Measurements from ENCODE around the gene RAPGEF5. TPM values are rescaled to one million over a fixed set of nuclear protein-coding genes. Genes with fewer than 3 reads are reported as not detected.

Gene RAPGEF5
- total RNA-seq, 2 experiments from 2014 or later = 1.3 to 1.5 TPM

DNA sequence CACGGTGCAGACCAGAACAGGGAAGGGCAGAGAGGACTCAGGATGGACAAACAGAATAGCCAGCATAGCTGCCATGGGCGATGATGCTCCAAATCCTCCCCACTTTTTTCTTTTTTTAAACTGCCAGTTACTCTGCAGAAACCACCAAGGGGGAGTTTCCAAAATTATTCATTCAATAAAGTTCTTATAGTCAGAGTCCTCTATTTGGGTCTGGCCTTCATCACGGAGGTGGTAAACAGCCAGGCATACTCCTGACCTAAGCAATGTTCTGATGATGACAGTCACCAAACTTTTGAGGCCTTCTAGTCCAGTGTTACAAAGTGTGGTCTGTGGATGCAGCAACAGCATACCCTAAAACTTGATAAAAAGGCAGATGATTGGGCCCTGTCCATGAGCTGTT, 12.3 kb downstream of the RAPGEF5 start:
- no peak overlapping the region for H3K4me3 Mint-ChIP-seq
- POLR2A ChIA-PET = no interaction called here
- DNase-seq (no peak), ATAC-seq (no peak)
- peaks cover 9% of the 10 kb centered on the region for H3K27me3 Mint-ChIP-seq
- peaks cover 2% of the 10 kb centered on the region for H3K9me3 Mint-ChIP-seq (ENCODE audit: low read depth)
- CTCF ChIA-PET = interaction anchor here (0.6 to 0.7 kb wide), 2 partner anchors 122 to 301 kb away, joined by 3 read pairs; no protein-coding TSS in a partner anchor
- no peaks in the 10 kb centered on the region for H3K36me3 Mint-ChIP-seq (ENCODE audit: low read depth)
- H3K27ac Mint-ChIP-seq = no peak overlapping the region
- H3K4me1 Mint-ChIP-seq = no peaks in the 10 kb centered on the region
- intact Hi-C loops (cut with DNase I, micrococcal nuclease) = no loop called here

DNA sequence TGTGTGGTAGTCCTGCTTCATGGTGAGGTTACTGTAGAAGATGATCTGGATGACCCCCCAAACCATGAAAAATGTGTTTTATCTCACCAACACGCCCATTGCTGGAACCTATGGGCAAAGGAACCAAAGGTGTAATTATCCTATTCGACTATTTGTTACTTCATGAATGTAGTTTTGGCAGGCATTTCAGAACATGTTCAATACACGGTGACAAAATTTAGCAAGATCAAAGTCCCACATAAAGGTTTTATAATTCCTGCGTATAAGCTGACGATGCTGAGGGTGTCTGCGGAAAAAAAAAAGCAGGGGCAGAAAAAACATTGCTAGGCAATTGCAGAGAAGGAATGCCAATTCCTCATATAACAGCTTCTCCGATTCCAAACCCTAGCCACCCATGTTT, 13.3 kb downstream of the RAPGEF5 start:
- intact Hi-C loops (cut with DNase I, micrococcal nuclease) = no loop called here
- CTCF ChIA-PET = interaction anchor here (0.6 kb wide), 1 partner anchor 324 kb away, joined by 3 read pairs; no protein-coding TSS in a partner anchor

DNA sequence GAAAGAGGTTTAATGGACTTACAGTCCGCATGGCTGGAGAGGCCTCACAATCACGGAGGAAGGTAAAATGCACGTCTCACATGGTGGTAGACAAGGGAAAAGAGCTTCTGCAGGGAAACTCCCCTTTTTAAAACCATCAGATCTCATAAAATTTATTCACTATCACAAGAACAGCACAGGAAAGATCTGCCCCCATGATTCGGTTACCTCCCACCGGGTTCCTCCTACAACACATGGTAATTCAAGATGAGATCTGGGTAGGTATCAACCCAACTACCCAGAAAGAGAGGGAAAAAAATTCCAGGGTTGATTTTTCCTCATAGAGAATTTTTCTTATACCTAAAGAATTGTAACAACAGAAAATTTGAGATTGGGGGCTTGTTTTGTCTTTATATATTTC, 13.9 kb downstream of the RAPGEF5 start:
- intact Hi-C loops (cut with DNase I, micrococcal nuclease) = no loop called here
- Mint-ChIP-seq H3K9me3 (ENCODE audit: low read depth) (peaks cover 2% of the 10 kb centered on the region), H3K27me3 (peaks cover 6% of the 10 kb centered on the region), H3K27ac (no peak overlapping the region), H3K36me3 (ENCODE audit: low read depth) (no peaks in the 10 kb centered on the region), H3K4me3 (no peak overlapping the region), H3K4me1 (no peaks in the 10 kb centered on the region)
- CTCF ChIA-PET = interaction anchor here (0.6 kb wide), 1 partner anchor 323 kb away, joined by 3 read pairs; no protein-coding TSS in a partner anchor
- no peak for DNase-seq
- ATAC-seq = no peak
- POLR2A ChIA-PET = no interaction called here

More for the DNA sequence above, 13.3 kb downstream of the RAPGEF5 start:
- ATAC-seq (no peak), DNase-seq (no peak)
- Mint-ChIP-seq H3K9me3 (ENCODE audit: low read depth) (peaks cover 2% of the 10 kb centered on the region), H3K27me3 (peaks cover 9% of the 10 kb centered on the region), H3K36me3 (ENCODE audit: low read depth) (no peaks in the 10 kb centered on the region), H3K4me1 (no peaks in the 10 kb centered on the region), H3K27ac (no peak overlapping the region), H3K4me3 (no peak overlapping the region)
- POLR2A ChIA-PET = no interaction called here

DNA sequence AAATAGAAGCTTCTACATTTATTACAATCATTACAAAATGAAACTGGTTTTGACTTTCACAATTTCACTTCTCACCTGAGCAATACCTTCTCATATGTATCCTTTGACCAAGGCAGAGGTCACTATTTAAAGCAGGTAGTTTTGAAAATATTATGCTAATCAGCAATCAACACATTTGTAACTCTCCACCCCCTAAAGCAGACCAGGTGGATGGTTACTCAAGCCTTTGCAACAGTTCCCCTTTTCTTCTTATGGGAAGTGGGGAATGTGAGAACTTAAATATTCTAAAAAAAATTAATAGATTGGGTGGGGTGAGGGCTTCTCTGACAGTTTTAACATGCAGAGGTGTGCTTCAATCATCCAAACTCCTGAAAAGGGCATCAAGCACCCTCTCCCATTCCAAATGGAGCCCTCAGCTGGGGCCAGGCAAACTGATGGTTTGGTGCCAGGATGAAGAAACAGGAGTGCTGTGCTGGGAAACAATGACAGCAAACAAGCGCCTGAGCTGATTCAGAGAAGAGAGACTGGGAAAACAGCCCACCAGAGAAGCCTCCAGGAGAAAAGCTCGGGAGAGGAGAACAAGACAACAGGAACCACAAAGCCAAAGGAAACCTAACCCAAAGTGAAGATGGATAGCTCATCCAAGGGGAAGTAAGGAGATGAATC, 17.1 kb downstream of the RAPGEF5 start:
- Mint-ChIP-seq H3K27ac (no peak overlapping the region), H3K9me3 (ENCODE audit: low read depth) (peaks cover 2% of the 10 kb centered on the region), H3K36me3 (ENCODE audit: low read depth) (no peaks in the 10 kb centered on the region), H3K27me3 (no peaks in the 10 kb centered on the region), H3K4me1 (no peaks in the 10 kb centered on the region), H3K4me3 (no peak overlapping the region)
- CTCF ChIA-PET = interaction anchor here (0.7 kb wide), 1 partner anchor 32 kb away, joined by 3 read pairs; no protein-coding TSS in a partner anchor
- intact Hi-C loops (cut with DNase I, micrococcal nuclease) = no loop called here
- no peak for ATAC-seq
- no peak for DNase-seq
- POLR2A ChIA-PET = interaction anchor here (0.6 kb wide), 1 partner anchor 401 kb away, joined by 5 read pairs; no protein-coding TSS in a partner anchor

DNA sequence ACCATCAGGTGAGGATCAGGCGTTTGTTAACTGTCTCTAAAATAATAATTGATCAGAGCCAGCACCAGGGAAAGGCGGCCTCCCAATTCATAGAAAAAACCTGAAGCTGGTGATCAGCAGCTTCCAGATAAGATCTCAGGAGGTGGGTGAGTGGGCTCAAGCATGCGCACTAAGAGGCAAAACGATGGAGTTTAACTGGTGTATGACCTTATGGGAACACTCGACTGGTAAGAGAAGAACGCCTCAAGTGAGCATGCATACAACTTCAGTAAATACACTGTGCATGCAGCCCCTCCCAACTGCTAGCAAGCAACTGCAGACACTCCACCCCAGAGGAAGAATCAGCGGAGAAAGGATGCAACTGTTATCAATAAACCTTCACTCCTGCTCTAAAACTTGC, 18.1 kb downstream of the RAPGEF5 start:
- no peaks in the 10 kb centered on the region for H3K36me3 Mint-ChIP-seq (ENCODE audit: low read depth)
- ChIA-PET CTCF (no interaction called here), POLR2A (no interaction called here)
- peaks cover 2% of the 10 kb centered on the region for H3K9me3 Mint-ChIP-seq (ENCODE audit: low read depth)
- intact Hi-C loops (cut with DNase I, micrococcal nuclease) = no loop called here
- H3K4me3 Mint-ChIP-seq = no peak overlapping the region
- H3K4me1 Mint-ChIP-seq = no peaks in the 10 kb centered on the region
- peaks cover 2% of the 10 kb centered on the region for H3K27me3 Mint-ChIP-seq
- no peak for DNase-seq
- ATAC-seq = no peak
- no peak overlapping the region for H3K27ac Mint-ChIP-seq

DNA sequence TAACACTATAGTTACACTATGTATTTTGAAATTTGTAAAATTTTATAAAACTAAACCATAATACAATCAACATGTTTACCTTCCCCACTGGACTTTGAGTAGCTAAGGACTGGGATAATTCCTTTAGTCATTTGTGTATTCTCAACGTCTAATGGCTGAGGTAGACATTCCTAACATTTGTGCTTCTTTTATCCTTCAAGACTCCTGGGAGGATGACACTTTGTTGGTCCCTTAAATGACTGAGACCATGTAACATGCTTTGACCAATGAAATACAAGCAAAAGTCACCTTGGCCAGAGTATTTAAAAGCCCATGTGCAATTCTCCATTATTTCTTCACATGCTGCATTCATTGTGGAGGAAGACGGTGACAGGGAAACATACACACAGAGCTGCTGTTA, 18.5 kb downstream of the RAPGEF5 start:
- H3K9me3 Mint-ChIP-seq (ENCODE audit: low read depth) = peaks cover 2% of the 10 kb centered on the region
- DNase-seq = no peak
- H3K27me3 Mint-ChIP-seq = peaks cover 2% of the 10 kb centered on the region
- no peak for ATAC-seq
- intact Hi-C loops (cut with DNase I, micrococcal nuclease) = no loop called here
- H3K4me1 Mint-ChIP-seq = no peaks in the 10 kb centered on the region
- H3K36me3 Mint-ChIP-seq (ENCODE audit: low read depth) = no peaks in the 10 kb centered on the region
- CTCF ChIA-PET = no interaction called here
- H3K4me3 Mint-ChIP-seq = no peak overlapping the region
- no peak overlapping the region for H3K27ac Mint-ChIP-seq
- POLR2A ChIA-PET = no interaction called here

DNA sequence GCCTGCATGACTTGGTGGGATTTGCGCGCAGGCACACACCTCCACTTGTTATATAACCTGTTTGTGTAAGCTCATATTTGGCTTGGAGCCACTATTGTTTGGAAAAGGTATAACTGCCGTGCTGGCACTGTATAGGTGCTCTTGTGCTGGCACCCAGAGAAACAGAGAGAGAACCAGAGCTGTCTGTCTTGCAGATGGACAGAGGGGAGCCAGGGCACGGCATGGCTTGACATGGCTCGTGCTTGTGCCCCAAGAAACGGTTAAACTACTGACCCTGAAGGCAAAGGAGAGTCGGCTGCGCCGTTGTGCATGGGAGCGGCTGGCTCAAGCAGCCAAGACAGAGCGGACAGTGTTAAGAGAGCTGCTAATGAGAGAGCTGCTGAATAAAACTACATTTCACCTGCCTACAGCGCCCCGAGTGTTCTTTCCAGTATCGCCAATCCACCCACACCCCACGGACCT, 23.2 kb downstream of the RAPGEF5 start:
- H3K4me1 Mint-ChIP-seq = peaks cover 2% of the 10 kb centered on the region
- no peak overlapping the region for H3K27ac Mint-ChIP-seq

DNA sequence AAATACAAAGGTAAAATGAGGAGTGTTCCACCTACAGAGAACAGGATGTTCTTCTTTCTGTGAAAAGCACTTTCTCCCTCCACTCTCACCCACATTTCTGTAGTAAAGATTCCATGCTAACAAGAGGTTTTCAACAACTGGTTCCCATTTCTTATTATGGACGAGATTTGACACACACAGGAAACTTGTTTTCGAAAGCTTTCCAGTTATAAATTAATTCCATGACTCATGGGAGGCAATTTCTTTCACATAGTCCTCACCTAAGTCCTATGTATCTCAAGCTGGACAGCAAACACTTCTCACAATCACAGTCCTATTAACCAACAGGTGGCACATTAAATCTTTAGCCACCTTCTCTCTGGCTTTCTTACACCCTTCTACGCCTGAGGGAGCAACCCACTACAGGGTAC, 24.5 kb downstream of the RAPGEF5 start:
- Mint-ChIP-seq H3K27me3 (peaks cover 7% of the 10 kb centered on the region), H3K4me1 (peaks cover 2% of the 10 kb centered on the region), H3K36me3 (ENCODE audit: low read depth) (no peaks in the 10 kb centered on the region), H3K27ac (no peak overlapping the region), H3K9me3 (ENCODE audit: low read depth) (no peaks in the 10 kb centered on the region), H3K4me3 (no peak overlapping the region)
- CTCF ChIA-PET = interaction anchor here (0.6 to 1.5 kb wide), 2 partner anchors 10 to 87 kb away, joined by 3 read pairs; no protein-coding TSS in a partner anchor
- intact Hi-C loops (cut with DNase I, micrococcal nuclease) = no loop called here
- POLR2A ChIA-PET = no interaction called here
- DNase-seq (no peak), ATAC-seq (no peak)

More for the DNA sequence above, 23.2 kb downstream of the RAPGEF5 start:
- ATAC-seq (no peak), DNase-seq (no peak)
- ChIA-PET CTCF (interaction anchor here (1.2 kb wide), 1 partner anchor 13 kb away, joined by 3 read pairs; no protein-coding TSS in a partner anchor), POLR2A (no interaction called here)
- Mint-ChIP-seq H3K4me3 (no peak overlapping the region), H3K9me3 (ENCODE audit: low read depth) (no peaks in the 10 kb centered on the region), H3K27me3 (peaks cover 6% of the 10 kb centered on the region), H3K36me3 (ENCODE audit: low read depth) (no peaks in the 10 kb centered on the region)
- intact Hi-C loops (cut with DNase I, micrococcal nuclease) = no loop called here

DNA sequence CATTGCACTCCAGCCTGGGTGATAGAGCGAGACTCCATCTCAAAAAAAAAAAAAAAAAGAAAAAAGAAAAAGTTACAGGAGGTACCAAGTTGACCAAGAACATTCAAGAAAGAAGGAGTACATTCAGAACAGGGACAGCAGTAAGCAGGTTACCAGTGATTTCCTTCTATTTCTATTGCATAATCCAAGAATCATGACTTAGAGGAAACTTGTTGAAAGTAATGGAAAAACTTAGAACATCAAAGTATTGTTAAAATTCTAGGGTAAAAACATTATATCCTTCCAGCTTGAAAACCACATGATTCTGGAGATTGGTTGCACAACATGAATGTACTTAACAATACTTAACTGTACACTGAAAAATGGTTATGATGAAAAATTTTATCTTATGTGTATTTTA, 25.2 kb downstream of the RAPGEF5 start:
- CTCF ChIA-PET = interaction anchor here (1.5 kb wide), 1 partner anchor 9 kb away, joined by 3 read pairs; no protein-coding TSS in a partner anchor

DNA sequence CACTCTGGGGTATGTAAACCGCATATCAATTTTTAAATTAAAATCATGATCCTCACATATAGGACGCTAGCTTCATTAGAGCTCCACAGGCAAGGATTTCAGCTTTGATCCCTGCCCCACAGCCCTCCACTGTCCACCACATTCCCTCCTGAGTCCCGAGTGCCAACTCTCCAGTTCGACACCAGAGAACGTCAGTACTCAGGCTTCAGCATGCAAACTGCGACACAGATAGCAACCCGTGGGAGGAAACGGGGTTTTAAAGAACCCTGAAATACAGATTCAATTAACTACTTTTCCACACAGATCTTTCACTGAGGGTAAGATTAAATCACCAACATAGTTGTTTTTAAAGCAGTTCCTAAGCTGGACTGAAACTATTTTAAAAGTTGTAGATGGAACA, 26.1 kb downstream of the RAPGEF5 start:
- no peaks in the 10 kb centered on the region for H3K36me3 Mint-ChIP-seq (ENCODE audit: low read depth)
- no peaks in the 10 kb centered on the region for H3K9me3 Mint-ChIP-seq (ENCODE audit: low read depth)
- ATAC-seq = no peak
- POLR2A ChIA-PET = no interaction called here
- intact Hi-C loops (cut with DNase I, micrococcal nuclease) = no loop called here
- no peak for DNase-seq
- peaks cover 9% of the 10 kb centered on the region for H3K27me3 Mint-ChIP-seq
- H3K4me1 Mint-ChIP-seq = peaks cover 2% of the 10 kb centered on the region
- no peak overlapping the region for H3K27ac Mint-ChIP-seq
- no peak overlapping the region for H3K4me3 Mint-ChIP-seq
- CTCF ChIA-PET = no interaction called here

More for the DNA sequence above, 25.2 kb downstream of the RAPGEF5 start:
- no peak for ATAC-seq
- no peak for DNase-seq
- intact Hi-C loops (cut with DNase I, micrococcal nuclease) = no loop called here
- Mint-ChIP-seq H3K4me1 (peaks cover 2% of the 10 kb centered on the region), H3K36me3 (ENCODE audit: low read depth) (no peaks in the 10 kb centered on the region), H3K4me3 (no peak overlapping the region), H3K27ac (no peak overlapping the region), H3K9me3 (ENCODE audit: low read depth) (no peaks in the 10 kb centered on the region), H3K27me3 (peaks cover 9% of the 10 kb centered on the region)
- POLR2A ChIA-PET = no interaction called here

DNA sequence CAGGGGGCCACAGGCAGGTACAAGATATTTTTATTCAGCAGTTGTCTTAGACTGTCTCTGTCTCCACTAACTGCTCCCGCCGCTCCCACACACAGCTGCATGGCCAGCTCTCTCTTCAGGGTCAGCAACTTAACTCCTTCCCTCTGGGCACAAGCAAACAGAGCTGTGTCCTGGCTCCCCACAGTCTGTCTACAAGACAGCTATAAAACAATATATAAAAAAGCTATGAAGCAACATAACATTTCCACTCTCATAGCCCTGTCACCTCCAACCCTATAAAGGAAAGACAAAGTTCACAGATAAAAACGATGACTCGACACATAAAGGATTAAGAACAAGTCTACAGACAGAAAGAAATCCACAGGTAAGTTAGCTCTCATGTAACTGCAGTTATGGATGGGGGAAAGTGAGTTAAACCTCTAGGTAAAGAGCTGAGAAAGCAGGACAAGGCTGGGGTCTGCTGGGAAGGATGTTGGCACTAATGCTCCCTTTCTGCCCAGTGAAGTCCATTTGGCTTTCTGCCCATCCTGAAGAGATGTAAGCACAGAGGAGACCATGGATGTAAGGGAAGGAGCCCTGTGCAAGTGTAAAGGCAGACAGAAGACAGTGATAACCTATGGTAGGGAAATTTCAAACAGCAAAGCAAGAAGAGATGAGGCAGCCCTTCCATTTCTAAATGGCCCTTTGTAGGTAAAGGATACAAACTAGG, 27.0 kb downstream of the RAPGEF5 start:
- POLR2A ChIA-PET = no interaction called here
- no peak overlapping the region for H3K4me3 Mint-ChIP-seq
- H3K36me3 Mint-ChIP-seq (ENCODE audit: low read depth) = no peaks in the 10 kb centered on the region
- CTCF ChIA-PET = no interaction called here
- no peak for DNase-seq
- peaks cover 9% of the 10 kb centered on the region for H3K27me3 Mint-ChIP-seq
- no peaks in the 10 kb centered on the region for H3K9me3 Mint-ChIP-seq (ENCODE audit: low read depth)
- no peak for ATAC-seq
- H3K4me1 Mint-ChIP-seq = peaks cover 2% of the 10 kb centered on the region
- intact Hi-C loops (cut with DNase I, micrococcal nuclease) = no loop called here
- no peak overlapping the region for H3K27ac Mint-ChIP-seq

DNA sequence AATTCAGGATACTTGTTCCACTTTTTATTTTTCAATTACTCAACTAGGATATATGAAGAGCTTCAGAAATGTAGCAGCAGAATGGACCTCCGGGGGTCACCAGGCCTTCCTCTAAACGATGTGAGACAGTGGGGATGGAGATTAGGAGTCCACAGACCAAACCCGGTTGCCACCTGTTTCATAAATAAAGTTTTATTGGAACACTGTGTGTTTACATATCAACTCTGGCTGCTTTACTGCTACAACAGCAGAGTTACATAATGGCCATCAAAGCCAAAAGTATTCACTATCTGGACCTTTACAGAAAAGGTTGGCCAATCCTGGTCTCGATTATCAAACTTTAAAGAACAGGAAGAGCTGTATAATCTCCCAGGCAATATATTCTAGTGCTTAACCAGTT, 30.8 kb downstream of the RAPGEF5 start:
- no peak for ATAC-seq
- ChIA-PET CTCF (interaction anchor here (0.6 to 1.9 kb wide), 2 partner anchors 10 to 573 kb away, joined by 3 to 6 read pairs; no protein-coding TSS in a partner anchor), POLR2A (interaction anchor here (0.6 kb wide), 1 partner anchor 243 kb away, joined by 4 read pairs; no protein-coding TSS in a partner anchor)
- no peak overlapping the region for H3K4me3 Mint-ChIP-seq
- no peak overlapping the region for H3K27ac Mint-ChIP-seq
- H3K9me3 Mint-ChIP-seq (ENCODE audit: low read depth) = no peaks in the 10 kb centered on the region
- peaks cover 6% of the 10 kb centered on the region for H3K27me3 Mint-ChIP-seq
- intact Hi-C loops (cut with DNase I, micrococcal nuclease) = no loop called here
- H3K4me1 Mint-ChIP-seq = no peaks in the 10 kb centered on the region
- H3K36me3 Mint-ChIP-seq (ENCODE audit: low read depth) = no peaks in the 10 kb centered on the region
- no peak for DNase-seq

Measured in activated CD4-positive, alpha-beta T cell treated with anti-CD3 and anti-CD28 coated beads for 36 hours (primary cell).